Tibial artery (tissue), 4 donors: Measurements from ENCODE around the gene CTIF.
A peak's percentile ranks its signal among the peaks of the same experiment; 100 is the strongest.

Source experiments
- DNase-seq, 2 donors: peaks; one replicate each; pipeline ENCODE4 v3.0.0-alpha.2; 2019
- H3K27ac ChIP-seq, 2 donors: fragments of 200-600 bp; sonication (generic) in 1 of 2; 1 replicate in 1 of 2; 2 replicates in 1 of 2; pipeline ENCODE4 v1.5.1; 2018 to 2019; ENCODE audit warnings: mild to moderate bottlenecking in 1 of 2
- H3K27me3 ChIP-seq, 2 donors: fragments of 200-600 bp; sonication (generic) in 1 of 2; one replicate each; pipeline versions ENCODE4 v1.5.1 to v1.6.0; 2016 to 2019
- H3K36me3 ChIP-seq, 3 donors: fragments of 200-600 bp; sonication (generic) in 2 of 3; one replicate each; pipeline ENCODE4 v1.5.1; 2016 to 2019; ENCODE audit warnings: mild to moderate bottlenecking in 2 of 3
- H3K4me1 ChIP-seq, 4 donors: fragments of 200-600 bp; sonication (generic) in 2 of 4; 1 replicate in 3 of 4; 2 replicates in 1 of 4; pipeline ENCODE4 v1.5.1; 2016 to 2019
- H3K4me3 ChIP-seq, 2 donors: fragments of 200-600 bp; sonication (generic) in 1 of 2; 1 replicate in 1 of 2; 2 replicates in 1 of 2; pipeline ENCODE4 v1.5.1; 2018 to 2019; ENCODE audit warnings: mild to moderate bottlenecking in 2 of 2
- H3K9me3 ChIP-seq, 3 donors: fragments of 200-600 bp; sonication (generic) in 1 of 3; one replicate each; pipeline ENCODE4 v1.5.1; 2016 to 2019
- CTCF ChIP-seq, 2 experiments: fragments of 200-600 bp in 1 of 2; fragments of 450-650 bp in 1 of 2; IDR thresholded peaks; one replicate each; pipeline ENCODE4 v1.5.1; 2017 to 2019; ENCODE audit warnings: antibody characterized with exemption in 2 of 2, mild to moderate bottlenecking in 1 of 2, moderate library complexity in 1 of 2
- intact Hi-C: fragments of 100-400 bp; cut with DNase I; formaldehyde crosslinking; loops from one replicate; pipeline ENCODE4 v1.15.0; 2023; ENCODE audit warnings: low total_unique reads

The CTIF gene

GRCh38 chr18:48767090-48767690 is 228.4 kb downstream of the CTIF start:
- H3K4me1 ChIP-seq, result peaks cover 0 to 50% (median 21%) of the 10 kb centered on the region in 4 donors
- peak overlapping the region; percentile 36 to 57 for H3K27ac ChIP-seq
- H3K36me3 ChIP-seq, result peaks cover 22 to 46% (median 40%) of the 10 kb centered on the region in 3 donors
- no peak for DNase-seq
- no peak overlapping the region for H3K4me3 ChIP-seq
- intact Hi-C loops, result no loop called here
- TF ChIP-seq CTCF (IDR thresholded peaks at IDR 0.05), result no peak
- H3K27me3 ChIP-seq, result no peaks in the 10 kb centered on the region
- no peaks in the 10 kb centered on the region for H3K9me3 ChIP-seq

GRCh38 chr18:48769006-48769636 is 230.3 kb downstream of the CTIF start:
- Histone ChIP-seq H3K36me3 (peaks cover 3 to 30% (median 27%) of the 10 kb centered on the region in 3 donors), H3K9me3 (no peaks in the 10 kb centered on the region), H3K4me3 (no peak overlapping the region), H3K27ac (peak overlapping the region; percentile 9 to 85), H3K4me1 (peaks cover 0 to 53% (median 22%) of the 10 kb centered on the region in 4 donors), H3K27me3 (no peaks in the 10 kb centered on the region)
- TF ChIP-seq CTCF (IDR thresholded peaks at IDR 0.05), result peak; percentile 24 to 31
- intact Hi-C loops, result no loop called here
- no peak for DNase-seq

GRCh38 chr18:48770243-48770642 is 231.4 kb downstream of the CTIF start:
- TF ChIP-seq CTCF (IDR thresholded peaks at IDR 0.05), result no peak
- peaks cover 0 to 30% (median 23%) of the 10 kb centered on the region in 3 donors for H3K36me3 ChIP-seq
- no peak for DNase-seq
- no peaks in the 10 kb centered on the region for H3K27me3 ChIP-seq
- intact Hi-C loops, result loop anchor here (5.0 to 10.0 kb wide), 4 partner anchors 93 to 645 kb away; no protein-coding TSS in a partner anchor
- H3K4me3 ChIP-seq, result no peak overlapping the region
- H3K27ac ChIP-seq, result peak overlapping the region; percentile 77 to 85
- H3K9me3 ChIP-seq, result no peaks in the 10 kb centered on the region
- H3K4me1 ChIP-seq, result peaks cover 0 to 53% (median 22%) of the 10 kb centered on the region in 4 donors

GRCh38 chr18:48771641-48772375 is 233.0 kb downstream of the CTIF start:
- TF ChIP-seq CTCF (IDR thresholded peaks at IDR 0.05), result no peak
- Histone ChIP-seq H3K4me3 (no peak overlapping the region), H3K9me3 (no peaks in the 10 kb centered on the region), H3K36me3 (peaks cover 0 to 35% (median 19%) of the 10 kb centered on the region in 3 donors), H3K27me3 (no peaks in the 10 kb centered on the region), H3K4me1 (peaks cover 0 to 53% (median 22%) of the 10 kb centered on the region in 4 donors), H3K27ac (peak overlapping the region; percentile 77 to 85)
- no peak for DNase-seq
- intact Hi-C loops, result loop anchor here (5.0 to 10.0 kb wide), 4 partner anchors 95 to 643 kb away; no protein-coding TSS in a partner anchor

GRCh38 chr18:48772457-48772856 is 233.6 kb downstream of the CTIF start:
- Histone ChIP-seq H3K36me3 (peaks cover 0 to 34% (median 18%) of the 10 kb centered on the region in 3 donors), H3K4me1 (peaks cover 2 to 53% (median 24%) of the 10 kb centered on the region in 4 donors), H3K27me3 (no peaks in the 10 kb centered on the region), H3K27ac (peak overlapping the region in 1 of 2 donors; percentile 85), H3K4me3 (no peak overlapping the region), H3K9me3 (no peaks in the 10 kb centered on the region)
- intact Hi-C loops, result loop anchor here (5.0 to 10.0 kb wide), 4 partner anchors 95 to 642 kb away; no protein-coding TSS in a partner anchor
- DNase-seq, result no peak
- no peak for TF ChIP-seq CTCF (IDR thresholded peaks at IDR 0.05)
